Activated CD4-positive, alpha-beta memory T cell treated with anti-CD3 and anti-CD28 coated beads for 36 hours (primary cell): ENCODE results near the gene SPATA21. TPM values are rescaled to one million over a fixed set of nuclear protein-coding genes. Genes with fewer than 3 reads are reported as not detected.

Experiments used
- CTCF ChIA-PET: fragments of 350-600 bp; sonication (Branson Sonifier 250); formaldehyde crosslinking; loops from one replicate; lab custom pipeline; 2021; ENCODE audit warnings: antibody characterized with exemption, inconsistent platforms; lab: Charles Lee
- POLR2A ChIA-PET: fragments of 350-600 bp; sonication (Branson Sonifier 250); formaldehyde crosslinking; loops from one replicate; lab custom pipeline; 2021; ENCODE audit warnings: antibody characterized with exemption; lab: Charles Lee
- DNase-seq: peaks from one replicate; pipeline ENCODE4 v3.0.0-alpha.2; 2020
- H3K27ac Mint-ChIP-seq: one replicate; pipeline ENCODE4 v1.8.0; 2021; ENCODE audit warnings: mixed read lengths
- H3K27me3 Mint-ChIP-seq: one replicate; pipeline ENCODE4 v1.8.0; 2021; ENCODE audit warnings: mixed read lengths
- H3K36me3 Mint-ChIP-seq: one replicate; pipeline ENCODE4 v1.8.0; 2021; ENCODE audit warnings: mixed read lengths
- H3K4me1 Mint-ChIP-seq: one replicate; pipeline ENCODE4 v1.8.0; 2021; ENCODE audit warnings: low read depth, mixed read lengths
- H3K4me3 Mint-ChIP-seq: one replicate; pipeline ENCODE4 v1.8.0; 2021; ENCODE audit warnings: mild to moderate bottlenecking, mixed read lengths
- H3K9me3 Mint-ChIP-seq: one replicate; pipeline ENCODE4 v1.8.0; 2021; ENCODE audit warnings: mixed read lengths
- intact Hi-C: fragments of 100-400 bp; cut with micrococcal nuclease; formaldehyde crosslinking; loops from one replicate; pipeline ENCODE4 v1.15.1; 2023
- total RNA-seq, 2 experiments: library from RNA; stranded (reverse); gene quantifications; one replicate each; pipeline ENCODE4 v1.2.3, GENCODE V29; 2021

The SPATA21 gene
- total RNA-seq, 2 experiments from 2014 or later: not detected

- H3K27ac Mint-ChIP-seq: no peak overlapping the region
- H3K4me3 Mint-ChIP-seq: no peak overlapping the region
- peaks cover 3% of the 10 kb centered on the region for H3K4me1 Mint-ChIP-seq
- ChIA-PET CTCF (no interaction called here), POLR2A (no interaction called here)
- DNase-seq: peak; percentile 27
- intact Hi-C loops: no loop called here
- H3K27me3 Mint-ChIP-seq: no peaks in the 10 kb centered on the region
- H3K36me3 Mint-ChIP-seq: no peaks in the 10 kb centered on the region
- H3K9me3 Mint-ChIP-seq: no peaks in the 10 kb centered on the region
Measured at GRCh38 chr1:16434501-16434900, 2.7 kb downstream of the SPATA21 start.

GRCh38 chr1:16434007-16434406, 3.2 kb downstream of the SPATA21 start:
- POLR2A ChIA-PET: no interaction called here
- Mint-ChIP-seq H3K27ac (no peak overlapping the region), H3K9me3 (no peaks in the 10 kb centered on the region), H3K4me1 (peaks cover 3% of the 10 kb centered on the region), H3K36me3 (no peaks in the 10 kb centered on the region), H3K4me3 (no peak overlapping the region), H3K27me3 (no peaks in the 10 kb centered on the region)
- CTCF ChIA-PET: interaction anchor here (0.6 kb wide), 1 partner anchor 71 kb away, joined by 3 read pairs; no protein-coding TSS in a partner anchor
- DNase-seq: no peak
- intact Hi-C loops: no loop called here

- H3K4me1 Mint-ChIP-seq: peaks cover 3% of the 10 kb centered on the region
- CTCF ChIA-PET: no interaction called here
Measured at GRCh38 chr1:16433030-16433429, 4.2 kb downstream of the SPATA21 start.

GRCh38 chr1:16430606-16431005, 6.6 kb downstream of the SPATA21 start:
- Mint-ChIP-seq H3K36me3 (no peaks in the 10 kb centered on the region), H3K27ac (no peak overlapping the region), H3K4me3 (no peak overlapping the region), H3K4me1 (peaks cover 3% of the 10 kb centered on the region), H3K27me3 (no peaks in the 10 kb centered on the region), H3K9me3 (no peaks in the 10 kb centered on the region)
- CTCF ChIA-PET: interaction anchor here (1.3 kb wide), 1 partner anchor 10 kb away, joined by 4 read pairs; no protein-coding TSS in a partner anchor
- POLR2A ChIA-PET: no interaction called here
- intact Hi-C loops: no loop called here
- DNase-seq: no peak

More at GRCh38 chr1:16433030-16433429, 4.2 kb downstream of the SPATA21 start:
- H3K27ac Mint-ChIP-seq: no peak overlapping the region
- POLR2A ChIA-PET: interaction anchor here (0.6 kb wide), 1 partner anchor 44 kb away, joined by 3 read pairs; no protein-coding TSS in a partner anchor
- H3K27me3 Mint-ChIP-seq: no peaks in the 10 kb centered on the region
- H3K4me3 Mint-ChIP-seq: no peak overlapping the region
- DNase-seq: no peak
- intact Hi-C loops: no loop called here
- H3K36me3 Mint-ChIP-seq: no peaks in the 10 kb centered on the region
- no peaks in the 10 kb centered on the region for H3K9me3 Mint-ChIP-seq

- H3K36me3 Mint-ChIP-seq: no peaks in the 10 kb centered on the region
- intact Hi-C loops: no loop called here
- no peak for DNase-seq
- ChIA-PET CTCF (interaction anchor here (1.0 to 2.1 kb wide), 2 partner anchors 14 to 15 kb away, joined by 4 to 7 read pairs; partner anchors contain the start of gene NECAP2), POLR2A (no interaction called here)
- H3K27ac Mint-ChIP-seq: no peak overlapping the region
- no peaks in the 10 kb centered on the region for H3K27me3 Mint-ChIP-seq
- H3K4me3 Mint-ChIP-seq: no peak overlapping the region
- peaks cover 13% of the 10 kb centered on the region for H3K4me1 Mint-ChIP-seq
- H3K9me3 Mint-ChIP-seq: no peaks in the 10 kb centered on the region
Measured at GRCh38 chr1:16425125-16426025, 11.8 kb downstream of the SPATA21 start.

GRCh38 chr1:16422041-16422440, 15.2 kb downstream of the SPATA21 start:
- intact Hi-C loops: no loop called here

GRCh38 chr1:16421201-16421600, 16.0 kb downstream of the SPATA21 start:
- Mint-ChIP-seq H3K4me3 (peak overlapping the region; percentile 17), H3K27ac (peak overlapping the region; percentile 72), H3K9me3 (no peaks in the 10 kb centered on the region), H3K27me3 (no peaks in the 10 kb centered on the region), H3K36me3 (no peaks in the 10 kb centered on the region), H3K4me1 (peaks cover 32% of the 10 kb centered on the region)
- intact Hi-C loops: no loop called here
- POLR2A ChIA-PET: interaction anchor here (0.9 to 1.4 kb wide), 4 partner anchors 19 to 53 kb away, joined by 3 to 7 read pairs (median 4); partner anchors contain the start of gene NECAP2
- DNase-seq: peak; percentile 16
- CTCF ChIA-PET: interaction anchor here (3.4 kb wide), 1 partner anchor 19 kb away, joined by 17 read pairs; the partner anchor contains the start of gene NECAP2

More at GRCh38 chr1:16422041-16422440, 15.2 kb downstream of the SPATA21 start:
- H3K4me3 Mint-ChIP-seq: no peak overlapping the region
- no peak for DNase-seq
- H3K9me3 Mint-ChIP-seq: no peaks in the 10 kb centered on the region
- peaks cover 32% of the 10 kb centered on the region for H3K4me1 Mint-ChIP-seq
- CTCF ChIA-PET: interaction anchor here (3.4 kb wide), 1 partner anchor 18 kb away, joined by 17 read pairs; the partner anchor contains the start of gene NECAP2
- POLR2A ChIA-PET: no interaction called here
- no peaks in the 10 kb centered on the region for H3K36me3 Mint-ChIP-seq
- no peaks in the 10 kb centered on the region for H3K27me3 Mint-ChIP-seq
- H3K27ac Mint-ChIP-seq: no peak overlapping the region

GRCh38 chr1:16420424-16421118, 16.7 kb downstream of the SPATA21 start:
- no peaks in the 10 kb centered on the region for H3K9me3 Mint-ChIP-seq

GRCh38 chr1:16418823-16419425, 18.3 kb downstream of the SPATA21 start:
- peak; percentile 30 for DNase-seq
- intact Hi-C loops: loop anchor here (2.0 kb wide), 1 partner anchor 32 kb away; no protein-coding TSS in a partner anchor
- Mint-ChIP-seq H3K9me3 (no peaks in the 10 kb centered on the region), H3K36me3 (no peaks in the 10 kb centered on the region), H3K27ac (peak overlapping the region; percentile 3), H3K27me3 (no peaks in the 10 kb centered on the region), H3K4me3 (no peak overlapping the region), H3K4me1 (peaks cover 32% of the 10 kb centered on the region)
- POLR2A ChIA-PET: no interaction called here
- CTCF ChIA-PET: no interaction called here

More at GRCh38 chr1:16420424-16421118, 16.7 kb downstream of the SPATA21 start:
- CTCF ChIA-PET: interaction anchor here (0.6 to 3.4 kb wide), 2 partner anchors 20 to 347 kb away, joined by 3 to 17 read pairs; partner anchors contain the start of genes FAM131C and NECAP2
- POLR2A ChIA-PET: interaction anchor here (0.9 to 1.4 kb wide), 5 partner anchors 20 to 93 kb away, joined by 3 to 7 read pairs (median 4); partner anchors contain the start of gene NECAP2
- peak overlapping the region; percentile 17 for H3K4me3 Mint-ChIP-seq
- peaks cover 32% of the 10 kb centered on the region for H3K4me1 Mint-ChIP-seq
- intact Hi-C loops: loop anchor here (1.0 kb wide), 2 partner anchors 21 to 53 kb away; partner anchors contain the start of gene SZRD1
- H3K27ac Mint-ChIP-seq: peak overlapping the region; percentile 72
- no peaks in the 10 kb centered on the region for H3K27me3 Mint-ChIP-seq
- peak; percentile 91 for DNase-seq
- H3K36me3 Mint-ChIP-seq: no peaks in the 10 kb centered on the region

- intact Hi-C loops: no loop called here
- no peak for DNase-seq
- Mint-ChIP-seq H3K27ac (no peak overlapping the region), H3K36me3 (no peaks in the 10 kb centered on the region), H3K9me3 (no peaks in the 10 kb centered on the region), H3K4me1 (peaks cover 3% of the 10 kb centered on the region), H3K27me3 (no peaks in the 10 kb centered on the region), H3K4me3 (no peak overlapping the region)
- ChIA-PET CTCF (no interaction called here), POLR2A (no interaction called here)
Measured at GRCh38 chr1:16413191-16413590, 24.0 kb downstream of the SPATA21 start.

- Mint-ChIP-seq H3K4me3 (no peak overlapping the region), H3K36me3 (no peaks in the 10 kb centered on the region), H3K27ac (no peak overlapping the region), H3K4me1 (no peaks in the 10 kb centered on the region), H3K9me3 (no peaks in the 10 kb centered on the region), H3K27me3 (no peaks in the 10 kb centered on the region)
- intact Hi-C loops: no loop called here
- ChIA-PET POLR2A (no interaction called here), CTCF (no interaction called here)
- DNase-seq: no peak
Measured at GRCh38 chr1:16410803-16411202, 26.4 kb downstream of the SPATA21 start.
